Liver (tissue), 9 donors: ENCODE results near the gene USP40. TPM values are rescaled to one million over a fixed set of nuclear protein-coding genes. Genes with fewer than 3 reads are reported as not detected.

Source experiments
- DNase-seq: peaks from one replicate; pipeline ENCODE4 v3.0.0-alpha.2; 2017; ENCODE audit warnings: low spot score
- H3K27ac ChIP-seq, 2 donors: one replicate each; pipeline ENCODE4 v1.7.0; 2013; ENCODE audit warnings: inconsistent platforms in 2 of 2, low read length in 2 of 2, control low read depth in 1 of 2, low read depth in 1 of 2, mild to moderate bottlenecking in 1 of 2
- H3K27me3 ChIP-seq, 4 donors: one replicate each; pipeline versions ENCODE4 v1.6.1 to v1.7.0; 2013; ENCODE audit warnings: low read length in 3 of 4, inconsistent platforms in 1 of 4, mild to moderate bottlenecking in 1 of 4, moderate library complexity in 1 of 4; ENCODE audit not compliant: control insufficient read depth in 4 of 4, insufficient read depth in 4 of 4
- H3K36me3 ChIP-seq, 4 donors: one replicate each; pipeline versions ENCODE4 v1.6.1 to v1.7.0; 2013; ENCODE audit warnings: low read length in 3 of 4, mild to moderate bottlenecking in 3 of 4, low read depth in 1 of 4, moderate library complexity in 1 of 4; ENCODE audit not compliant: control insufficient read depth in 4 of 4, insufficient read depth in 3 of 4
- H3K4me1 ChIP-seq, 4 donors: one replicate each; pipeline versions ENCODE4 v1.6.1 to v1.7.0; 2013; ENCODE audit warnings: low read length in 3 of 4, mild to moderate bottlenecking in 3 of 4, moderate library complexity in 1 of 4; ENCODE audit not compliant: control insufficient read depth in 4 of 4, insufficient read depth in 4 of 4
- H3K4me3 ChIP-seq, 3 donors: one replicate each; pipeline versions ENCODE4 v1.6.1 to v1.7.0; 2013; ENCODE audit warnings: low read length in 3 of 3, control low read depth in 1 of 3, low read depth in 1 of 3, mild to moderate bottlenecking in 1 of 3
- H3K9ac ChIP-seq, 2 donors: one replicate each; pipeline ENCODE4 v1.7.0; 2013; ENCODE audit warnings: low read length in 2 of 2, mild to moderate bottlenecking in 2 of 2, moderate library complexity in 2 of 2, control low read depth in 1 of 2, low read depth in 1 of 2
- H3K9me3 ChIP-seq, 4 donors: one replicate each; pipeline versions ENCODE4 v1.6.1 to v1.7.0; 2013; ENCODE audit warnings: low read length in 3 of 4; ENCODE audit not compliant: control insufficient read depth in 4 of 4
- EGR1 ChIP-seq, 2 donors: IDR thresholded peaks; 2 replicates each; pipeline ENCODE4 v1.6.1; 2016 to 2018; ENCODE audit warnings: antibody characterized with exemption in 2 of 2, low read depth in 2 of 2
- FOXA1 ChIP-seq: IDR thresholded peaks from 2 replicates; pipeline ENCODE4 v1.6.1; 2016; ENCODE audit warnings: antibody characterized with exemption
- FOXA2 ChIP-seq: IDR thresholded peaks from 2 replicates; pipeline ENCODE4 v1.6.1; 2016; ENCODE audit warnings: antibody characterized with exemption
- GABPA ChIP-seq, 2 donors: IDR thresholded peaks in 1 of 2; conservative IDR thresholded peaks in 1 of 2; 2 replicates each; pipeline ENCODE4 v1.6.1; 2016; ENCODE audit warnings: antibody characterized with exemption in 2 of 2, mild to moderate bottlenecking in 1 of 2, moderate library complexity in 1 of 2
- HNF4A ChIP-seq, 2 donors: conservative IDR thresholded peaks; 2 replicates each; pipeline ENCODE4 v1.6.1; 2016; ENCODE audit warnings: antibody characterized with exemption in 2 of 2, mild to moderate bottlenecking in 2 of 2
- HNF4G ChIP-seq: IDR thresholded peaks from 2 replicates; pipeline ENCODE4 v1.6.1; 2016; ENCODE audit warnings: antibody characterized with exemption
- JUND ChIP-seq, 2 donors: IDR thresholded peaks; 2 replicates each; pipeline ENCODE4 v1.6.1; 2016; ENCODE audit warnings: antibody characterized with exemption in 2 of 2
- NR2F2 ChIP-seq: IDR thresholded peaks from 2 replicates; pipeline ENCODE4 v1.6.1; 2016; ENCODE audit warnings: antibody characterized with exemption
- RAD21 ChIP-seq, 2 donors: IDR thresholded peaks; 2 replicates each; pipeline ENCODE4 v1.6.1; 2016; ENCODE audit warnings: antibody characterized with exemption in 2 of 2, mild to moderate bottlenecking in 2 of 2
- RXRA ChIP-seq, 2 donors: IDR thresholded peaks; 2 replicates each; pipeline ENCODE4 v1.6.1; 2017 to 2018; ENCODE audit warnings: antibody characterized with exemption in 2 of 2, mild to moderate bottlenecking in 1 of 2
- SP1 ChIP-seq: IDR thresholded peaks from 2 replicates; pipeline ENCODE4 v1.6.1; 2018; ENCODE audit warnings: antibody characterized with exemption, mild to moderate bottlenecking
- TAF1 ChIP-seq: conservative IDR thresholded peaks from 2 replicates; pipeline ENCODE4 v1.6.1; 2016; ENCODE audit warnings: antibody characterized with exemption, mild to moderate bottlenecking
- YY1 ChIP-seq: IDR thresholded peaks from 2 replicates; pipeline ENCODE4 v1.6.1; 2016; ENCODE audit warnings: antibody characterized with exemption, mild to moderate bottlenecking
- WGBS: extraction: QIAGEN DNeasy Blood & Tissue Kit; methylation state at CpG from one replicate; pipeline ENCODE4 v1.1.7; 2013; 5-methylcytosine and 5-hydroxymethylcytosine counted together
- polyA plus RNA-seq, 2 donors: library from polyadenylated mRNA; stranded (reverse) in 1 of 2; unstranded in 1 of 2; fragments of 200-250 nt in 1 of 2; fragments of >200 nt in 1 of 2; fragmentation: Nextera tagmentation in 1 of 2; extraction: Ambion mirVana in 1 of 2; gene quantifications; one replicate each; pipeline versions ENCODE4 v1.2.1 to v1.2.3, GENCODE V29; 2013 to 2015
- total RNA-seq, 2 donors: library from RNA; depleted of rRNA; stranded (reverse); fragments of >200 nt; gene quantifications; one replicate each; pipeline ENCODE4 v1.2.3, GENCODE V29; 2014
- TF ChIP-seq, protein P1 (sequence below): IDR thresholded peaks from 2 replicates; pipeline ENCODE4 v1.6.1; 2016; ENCODE audit warnings: antibody characterized with exemption
- TF ChIP-seq, protein P2 (sequence below): IDR thresholded peaks from 2 replicates; pipeline ENCODE4 v1.6.1; 2016; ENCODE audit warnings: antibody characterized with exemption
- TF ChIP-seq, protein P3 (sequence below): fragments of 150-350 bp; IDR thresholded peaks from 2 replicates; pipeline ENCODE4 v1.5.1; 2017; ENCODE audit warnings: improper control_type of control experiment, low read depth, low read length; ENCODE audit not compliant: missing input control
- TF ChIP-seq, protein P4 (sequence below): IDR thresholded peaks from 2 replicates; pipeline ENCODE4 v1.6.1; 2016; ENCODE audit warnings: antibody characterized with exemption
- TF ChIP-seq, protein P5 (sequence below): IDR thresholded peaks from 2 replicates; pipeline ENCODE4 v1.6.1; 2016; ENCODE audit warnings: antibody characterized with exemption, mild to moderate bottlenecking
- donor health status: healthy.
- donor health status: healthy.
- donor health status: healthy.
- donor health status: healthy.
- donor health status: healthy.

The USP40 gene
- total and polyA plus RNA-seq, 4 donors: 12.0 to 29.0 (median 17.1) TPM

DNA sequence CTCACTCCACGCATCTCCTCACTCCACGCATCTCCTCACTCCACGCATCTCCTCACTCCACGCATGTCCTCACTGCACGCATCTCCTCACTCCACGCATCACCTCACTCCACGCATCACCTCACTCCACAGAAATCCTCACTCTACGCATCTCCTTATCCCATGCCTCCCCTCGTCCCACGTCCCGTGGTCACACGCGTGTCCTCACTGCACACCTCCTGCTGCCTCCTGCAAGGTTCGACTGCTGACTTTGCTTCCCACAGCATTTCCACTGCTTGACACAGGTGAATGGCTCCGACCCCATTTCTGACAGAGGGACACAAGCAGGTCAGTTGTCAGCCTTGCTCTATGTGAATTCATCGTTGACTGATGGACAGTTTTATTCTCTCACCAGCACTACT is 103.0 kb downstream of the USP40 start:
- Histone ChIP-seq H3K27me3 (no peaks in the 10 kb centered on the region), H3K9ac (no peak overlapping the region), H3K4me1 (no peaks in the 10 kb centered on the region), H3K4me3 (no peak overlapping the region), H3K27ac (no peak overlapping the region), H3K36me3 (peaks cover 14 to 82% (median 28%) of the 10 kb centered on the region in 4 donors), H3K9me3 (no peaks in the 10 kb centered on the region)
- WGBS: 88% methylated on average over 16 of the region's 16 CpGs
- TF ChIP-seq YY1: no peak
- TF ChIP-seq NR2F2: no peak
- TF ChIP-seq HNF4A (conservative IDR thresholded peaks at IDR 0.05): no peak
- TF ChIP-seq, protein P1, sequence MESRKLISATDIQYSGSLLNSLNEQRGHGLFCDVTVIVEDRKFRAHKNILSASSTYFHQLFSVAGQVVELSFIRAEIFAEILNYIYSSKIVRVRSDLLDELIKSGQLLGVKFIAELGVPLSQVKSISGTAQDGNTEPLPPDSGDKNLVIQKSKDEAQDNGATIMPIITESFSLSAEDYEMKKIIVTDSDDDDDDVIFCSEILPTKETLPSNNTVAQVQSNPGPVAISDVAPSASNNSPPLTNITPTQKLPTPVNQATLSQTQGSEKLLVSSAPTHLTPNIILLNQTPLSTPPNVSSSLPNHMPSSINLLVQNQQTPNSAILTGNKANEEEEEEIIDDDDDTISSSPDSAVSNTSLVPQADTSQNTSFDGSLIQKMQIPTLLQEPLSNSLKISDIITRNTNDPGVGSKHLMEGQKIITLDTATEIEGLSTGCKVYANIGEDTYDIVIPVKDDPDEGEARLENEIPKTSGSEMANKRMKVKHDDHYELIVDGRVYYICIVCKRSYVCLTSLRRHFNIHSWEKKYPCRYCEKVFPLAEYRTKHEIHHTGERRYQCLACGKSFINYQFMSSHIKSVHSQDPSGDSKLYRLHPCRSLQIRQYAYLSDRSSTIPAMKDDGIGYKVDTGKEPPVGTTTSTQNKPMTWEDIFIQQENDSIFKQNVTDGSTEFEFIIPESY: no peak
- TF ChIP-seq FOXA2: no peak
- no peak for TF ChIP-seq EGR1 (IDR thresholded peaks at IDR 0.05; ENCODE audit: low read depth in 2 of 2)
- TF ChIP-seq, protein P2, sequence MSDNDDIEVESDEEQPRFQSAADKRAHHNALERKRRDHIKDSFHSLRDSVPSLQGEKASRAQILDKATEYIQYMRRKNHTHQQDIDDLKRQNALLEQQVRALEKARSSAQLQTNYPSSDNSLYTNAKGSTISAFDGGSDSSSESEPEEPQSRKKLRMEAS: no peak
- no peak for TF ChIP-seq SP1
- TF ChIP-seq, protein P3, sequence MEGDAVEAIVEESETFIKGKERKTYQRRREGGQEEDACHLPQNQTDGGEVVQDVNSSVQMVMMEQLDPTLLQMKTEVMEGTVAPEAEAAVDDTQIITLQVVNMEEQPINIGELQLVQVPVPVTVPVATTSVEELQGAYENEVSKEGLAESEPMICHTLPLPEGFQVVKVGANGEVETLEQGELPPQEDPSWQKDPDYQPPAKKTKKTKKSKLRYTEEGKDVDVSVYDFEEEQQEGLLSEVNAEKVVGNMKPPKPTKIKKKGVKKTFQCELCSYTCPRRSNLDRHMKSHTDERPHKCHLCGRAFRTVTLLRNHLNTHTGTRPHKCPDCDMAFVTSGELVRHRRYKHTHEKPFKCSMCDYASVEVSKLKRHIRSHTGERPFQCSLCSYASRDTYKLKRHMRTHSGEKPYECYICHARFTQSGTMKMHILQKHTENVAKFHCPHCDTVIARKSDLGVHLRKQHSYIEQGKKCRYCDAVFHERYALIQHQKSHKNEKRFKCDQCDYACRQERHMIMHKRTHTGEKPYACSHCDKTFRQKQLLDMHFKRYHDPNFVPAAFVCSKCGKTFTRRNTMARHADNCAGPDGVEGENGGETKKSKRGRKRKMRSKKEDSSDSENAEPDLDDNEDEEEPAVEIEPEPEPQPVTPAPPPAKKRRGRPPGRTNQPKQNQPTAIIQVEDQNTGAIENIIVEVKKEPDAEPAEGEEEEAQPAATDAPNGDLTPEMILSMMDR: no peak
- TF ChIP-seq, protein P4, sequence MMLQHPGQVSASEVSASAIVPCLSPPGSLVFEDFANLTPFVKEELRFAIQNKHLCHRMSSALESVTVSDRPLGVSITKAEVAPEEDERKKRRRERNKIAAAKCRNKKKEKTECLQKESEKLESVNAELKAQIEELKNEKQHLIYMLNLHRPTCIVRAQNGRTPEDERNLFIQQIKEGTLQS: no peak
- TF ChIP-seq HNF4G: no peak
- TF ChIP-seq RAD21 (IDR thresholded peaks at IDR 0.05): no peak
- no peak for TF ChIP-seq GABPA (IDR thresholded peaks at IDR 0.05 in 1 of 2, conservative IDR thresholded peaks at IDR 0.05 in 1 of 2)
- TF ChIP-seq, protein P5, sequence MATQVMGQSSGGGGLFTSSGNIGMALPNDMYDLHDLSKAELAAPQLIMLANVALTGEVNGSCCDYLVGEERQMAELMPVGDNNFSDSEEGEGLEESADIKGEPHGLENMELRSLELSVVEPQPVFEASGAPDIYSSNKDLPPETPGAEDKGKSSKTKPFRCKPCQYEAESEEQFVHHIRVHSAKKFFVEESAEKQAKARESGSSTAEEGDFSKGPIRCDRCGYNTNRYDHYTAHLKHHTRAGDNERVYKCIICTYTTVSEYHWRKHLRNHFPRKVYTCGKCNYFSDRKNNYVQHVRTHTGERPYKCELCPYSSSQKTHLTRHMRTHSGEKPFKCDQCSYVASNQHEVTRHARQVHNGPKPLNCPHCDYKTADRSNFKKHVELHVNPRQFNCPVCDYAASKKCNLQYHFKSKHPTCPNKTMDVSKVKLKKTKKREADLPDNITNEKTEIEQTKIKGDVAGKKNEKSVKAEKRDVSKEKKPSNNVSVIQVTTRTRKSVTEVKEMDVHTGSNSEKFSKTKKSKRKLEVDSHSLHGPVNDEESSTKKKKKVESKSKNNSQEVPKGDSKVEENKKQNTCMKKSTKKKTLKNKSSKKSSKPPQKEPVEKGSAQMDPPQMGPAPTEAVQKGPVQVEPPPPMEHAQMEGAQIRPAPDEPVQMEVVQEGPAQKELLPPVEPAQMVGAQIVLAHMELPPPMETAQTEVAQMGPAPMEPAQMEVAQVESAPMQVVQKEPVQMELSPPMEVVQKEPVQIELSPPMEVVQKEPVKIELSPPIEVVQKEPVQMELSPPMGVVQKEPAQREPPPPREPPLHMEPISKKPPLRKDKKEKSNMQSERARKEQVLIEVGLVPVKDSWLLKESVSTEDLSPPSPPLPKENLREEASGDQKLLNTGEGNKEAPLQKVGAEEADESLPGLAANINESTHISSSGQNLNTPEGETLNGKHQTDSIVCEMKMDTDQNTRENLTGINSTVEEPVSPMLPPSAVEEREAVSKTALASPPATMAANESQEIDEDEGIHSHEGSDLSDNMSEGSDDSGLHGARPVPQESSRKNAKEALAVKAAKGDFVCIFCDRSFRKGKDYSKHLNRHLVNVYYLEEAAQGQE: no peak
- TF ChIP-seq FOXA1: no peak
- TF ChIP-seq JUND (IDR thresholded peaks at IDR 0.05): no peak
- no peak for TF ChIP-seq RXRA (IDR thresholded peaks at IDR 0.05)
- no peak for TF ChIP-seq TAF1
- DNase-seq: no peak
